GM19452 (cell line): ENCODE measurements around the gene ZFHX3.

Experiments used
- ATAC-seq: cut with Tn5 transposase; IDR thresholded peaks from one replicate; pipeline ENCODE4 v1.9.1; 2021; ENCODE audit not compliant: unreplicated experiment

The ZFHX3 gene

GRCh38 chr16:72957303-72958277, 90.3 kb downstream of the ZFHX3 start:
- no peak for ATAC-seq

GRCh38 chr16:72956124-72957064, 91.5 kb downstream of the ZFHX3 start:
- no peak for ATAC-seq

- no peak for ATAC-seq
These were observed 95.1 kb downstream of the ZFHX3 start for GRCh38 chr16:72952811-72953271.

- no peak for ATAC-seq
These were observed 95.5 kb downstream of the ZFHX3 start for GRCh38 chr16:72952404-72952803.

GRCh38 chr16:72951916-72952315, 96.0 kb downstream of the ZFHX3 start:
- no peak for ATAC-seq

GRCh38 chr16:72950669-72951068, 97.3 kb downstream of the ZFHX3 start:
- ATAC-seq: no peak

GRCh38 chr16:72948238-72948829, 99.6 kb downstream of the ZFHX3 start:
- ATAC-seq: no peak

GRCh38 chr16:72947379-72948237, 100.3 kb downstream of the ZFHX3 start:
- ATAC-seq: no peak

- ATAC-seq: no peak
These were observed 101.3 kb downstream of the ZFHX3 start for GRCh38 chr16:72946474-72947194.

- ATAC-seq: no peak
These were observed 101.9 kb downstream of the ZFHX3 start for GRCh38 chr16:72946063-72946462.

- ATAC-seq: no peak
These were observed 102.3 kb downstream of the ZFHX3 start for GRCh38 chr16:72945611-72946010.

GRCh38 chr16:72944757-72945485, 103.0 kb downstream of the ZFHX3 start:
- no peak for ATAC-seq

- no peak for ATAC-seq
These were observed 105.9 kb downstream of the ZFHX3 start for GRCh38 chr16:72942021-72942420.

GRCh38 chr16:72940886-72941285, 107.0 kb downstream of the ZFHX3 start:
- ATAC-seq: no peak

GRCh38 chr16:72939247-72939646, 108.7 kb downstream of the ZFHX3 start:
- ATAC-seq: no peak

- ATAC-seq: no peak
These were observed 109.1 kb downstream of the ZFHX3 start for GRCh38 chr16:72938795-72939164.

GRCh38 chr16:72937916-72938794, 109.8 kb downstream of the ZFHX3 start:
- ATAC-seq: no peak

GRCh38 chr16:72937360-72937759, 110.6 kb downstream of the ZFHX3 start:
- no peak for ATAC-seq
